Endodermal cell (in vitro differentiated cells): Measurements from ENCODE around the gene DOCK2. TPM values are rescaled to one million over a fixed set of nuclear protein-coding genes. Genes with fewer than 3 reads are reported as not detected.

Experiments
- DNase-seq: peaks from one replicate; pipeline ENCODE4 v3.0.0-alpha.2; 2017
- H3K27ac ChIP-seq: 2 replicates; pipeline ENCODE4 v1.5.1; 2013; ENCODE audit warnings: mild to moderate bottlenecking, low read depth, low read length, moderate library complexity
- H3K27me3 ChIP-seq: 2 replicates; pipeline ENCODE4 v1.6.1; 2013; ENCODE audit warnings: mild to moderate bottlenecking, low read length, moderate library complexity; ENCODE audit not compliant: insufficient read depth, control insufficient read depth, poor library complexity, severe bottlenecking
- H3K36me3 ChIP-seq: 2 replicates; pipeline ENCODE4 v1.7.0; 2013; ENCODE audit warnings: mild to moderate bottlenecking, low read length, moderate library complexity; ENCODE audit not compliant: control insufficient read depth, insufficient read depth
- H3K4me1 ChIP-seq: one replicate; pipeline ENCODE4 v1.7.0; 2013; ENCODE audit warnings: low read length; ENCODE audit not compliant: control insufficient read depth, insufficient read depth
- H3K4me3 ChIP-seq: 2 replicates; pipeline ENCODE4 v1.5.1; 2013; ENCODE audit warnings: mild to moderate bottlenecking, low read length, moderate library complexity
- H3K9ac ChIP-seq: 2 replicates; pipeline ENCODE4 v1.6.1; 2013; ENCODE audit warnings: mild to moderate bottlenecking, low read length, moderate library complexity; ENCODE audit not compliant: poor library complexity, severe bottlenecking; ENCODE audit errors: extremely low read depth
- H3K9me3 ChIP-seq: 2 replicates; pipeline ENCODE4 v1.6.1; 2013; ENCODE audit warnings: mild to moderate bottlenecking, low read length, moderate library complexity; ENCODE audit not compliant: control insufficient read depth
- H3K27ac Mint-ChIP-seq: 2 replicates; pipeline ENCODE4 v1.8.0; 2020; ENCODE audit warnings: mixed read lengths
- H3K27me3 Mint-ChIP-seq: 2 replicates; pipeline ENCODE4 v1.8.0; 2021; ENCODE audit warnings: mild to moderate bottlenecking, mixed read lengths; ENCODE audit not compliant: insufficient read depth
- H3K36me3 Mint-ChIP-seq: 2 replicates; pipeline ENCODE4 v1.8.0; 2020; ENCODE audit warnings: low read depth, mixed read lengths
- H3K4me1 Mint-ChIP-seq: 2 replicates; pipeline ENCODE4 v1.8.0; 2020; ENCODE audit warnings: mixed read lengths
- H3K4me3 Mint-ChIP-seq: 2 replicates; pipeline ENCODE4 v1.8.0; 2020; ENCODE audit warnings: mild to moderate bottlenecking, moderate library complexity, mixed read lengths
- H3K9me3 Mint-ChIP-seq: 2 replicates; pipeline ENCODE4 v1.8.0; 2020; ENCODE audit warnings: mild to moderate bottlenecking, mixed read lengths
- CTCF ChIP-seq: fragments of 200-600 bp; sonication (generic); conservative IDR thresholded peaks from 2 replicates; pipeline ENCODE4 v1.5.0; 2021; ENCODE audit warnings: antibody characterized with exemption, mild to moderate bottlenecking
- WGBS, 2 experiments: methylation state at CpG; one replicate each; pipeline versions ENCODE4 v1.1.5 to v1.1.7; 2013; ENCODE audit warnings: missing lambda C conversion rate in 2 of 2, mixed read lengths in 1 of 2; ENCODE audit not compliant: insufficient coverage in 1 of 2, insufficient read length in 1 of 2; 5-methylcytosine and 5-hydroxymethylcytosine counted together
- total RNA-seq, 2 donors: library from RNA; stranded (reverse); fragmentation: NEBNext Ultra II Directional in 1 of 2; extraction: Animal tissue kit (Norgen Biotek cat#: 25700) in 1 of 2; gene quantifications; 2 replicates in 1 of 2; 3 replicates in 1 of 2; pipeline ENCODE4 v1.2.1, GENCODE V29; 2021

The DOCK2 gene
- total RNA-seq, 2 donors from 2014 or later: 2.6 to 3.9 TPM

DNA sequence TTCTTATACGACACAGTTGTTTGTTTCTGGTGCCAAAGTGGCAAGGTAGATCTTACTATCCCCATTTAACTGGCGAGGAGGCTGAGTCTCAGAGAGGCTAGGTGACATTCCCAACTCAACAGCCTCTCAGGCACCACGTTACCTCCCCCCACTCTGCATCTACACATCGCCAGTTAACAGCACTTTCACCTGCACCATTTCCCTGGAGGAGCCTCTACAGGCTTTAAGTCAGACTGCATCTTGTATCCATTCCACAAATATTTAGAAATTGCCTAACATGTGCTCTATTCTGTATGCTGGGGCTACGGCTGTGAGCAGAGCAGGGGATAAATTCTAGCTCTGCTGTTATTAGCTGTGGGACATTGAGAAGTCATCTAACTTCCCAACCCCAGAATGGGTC lies 174.6 kb downstream of the DOCK2 start:
- 90 to 95% methylated on average over 4 to 5 of the region's 5 CpGs for WGBS, 2 experiments
- no peak for DNase-seq
- H3K27ac Mint-ChIP-seq: no peak overlapping the region
- no peaks in the 10 kb centered on the region for H3K9me3 ChIP-seq
- peak; percentile 15 for TF ChIP-seq CTCF
- H3K27me3 ChIP-seq: no peaks in the 10 kb centered on the region
- H3K4me3 ChIP-seq: no peak overlapping the region
- H3K4me1 ChIP-seq: peaks cover 5% of the 10 kb centered on the region
- H3K36me3 ChIP-seq: no peaks in the 10 kb centered on the region
- H3K36me3 Mint-ChIP-seq: no peaks in the 10 kb centered on the region
- no peak overlapping the region for H3K27ac ChIP-seq
- no peak overlapping the region for H3K4me3 Mint-ChIP-seq
- no peak overlapping the region for H3K9ac ChIP-seq
- no peaks in the 10 kb centered on the region for H3K27me3 Mint-ChIP-seq
- H3K9me3 Mint-ChIP-seq: peaks cover 4% of the 10 kb centered on the region
- H3K4me1 Mint-ChIP-seq: peaks cover 20% of the 10 kb centered on the region

GRCh38 chr5:169812786-169813185 lies 175.7 kb downstream of the DOCK2 start:
- WGBS, 2 experiments: 71 to 78% methylated on average over 4 to 6 of the region's 6 CpGs
- no peaks in the 10 kb centered on the region for H3K9me3 ChIP-seq
- H3K9me3 Mint-ChIP-seq: peaks cover 4% of the 10 kb centered on the region
- peak; percentile 64 for DNase-seq
- no peak overlapping the region for H3K4me3 Mint-ChIP-seq
- H3K36me3 ChIP-seq: no peaks in the 10 kb centered on the region
- H3K4me3 ChIP-seq: no peak overlapping the region
- TF ChIP-seq CTCF: no peak
- H3K4me1 Mint-ChIP-seq: peaks cover 22% of the 10 kb centered on the region
- no peak overlapping the region for H3K9ac ChIP-seq
- no peaks in the 10 kb centered on the region for H3K27me3 Mint-ChIP-seq
- H3K27ac ChIP-seq: no peak overlapping the region
- H3K4me1 ChIP-seq: peaks cover 5% of the 10 kb centered on the region
- no peaks in the 10 kb centered on the region for H3K27me3 ChIP-seq
- H3K36me3 Mint-ChIP-seq: no peaks in the 10 kb centered on the region
- H3K27ac Mint-ChIP-seq: no peak overlapping the region

DNA sequence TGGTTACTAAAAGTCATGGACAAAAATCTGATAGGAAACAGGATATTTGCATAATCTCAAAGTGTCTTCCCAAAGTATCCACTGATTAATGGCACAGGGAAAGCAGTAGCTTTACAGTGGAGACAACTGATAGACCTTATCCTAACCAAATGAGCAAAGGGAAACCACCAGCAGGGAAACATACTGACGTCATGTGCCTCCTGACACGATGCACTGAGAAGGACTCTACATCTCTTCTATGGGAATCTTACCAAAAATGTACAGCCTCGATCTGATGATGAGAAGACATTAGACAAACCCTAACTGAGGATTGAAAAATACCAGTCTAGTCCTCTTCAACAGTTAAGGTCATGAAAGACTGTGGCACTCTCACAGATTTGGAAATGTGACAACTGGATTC lies 177.0 kb downstream of the DOCK2 start:
- H3K4me3 ChIP-seq: no peak overlapping the region
- no peak for DNase-seq
- H3K4me3 Mint-ChIP-seq: no peak overlapping the region
- peaks cover 4% of the 10 kb centered on the region for H3K9me3 Mint-ChIP-seq
- H3K9me3 ChIP-seq: no peaks in the 10 kb centered on the region
- no peaks in the 10 kb centered on the region for H3K27me3 ChIP-seq
- no peaks in the 10 kb centered on the region for H3K36me3 ChIP-seq
- H3K27ac ChIP-seq: no peak overlapping the region
- no peaks in the 10 kb centered on the region for H3K27me3 Mint-ChIP-seq
- no peaks in the 10 kb centered on the region for H3K36me3 Mint-ChIP-seq
- H3K9ac ChIP-seq: no peak overlapping the region
- peaks cover 13% of the 10 kb centered on the region for H3K4me1 Mint-ChIP-seq
- H3K27ac Mint-ChIP-seq: no peak overlapping the region
- WGBS, 2 experiments: 95 to 100% methylated on average over 2 to 3 of the region's 3 CpGs
- H3K4me1 ChIP-seq: peaks cover 5% of the 10 kb centered on the region
- TF ChIP-seq CTCF: no peak
